Measurements from ENCODE around the gene MEMO1.
"Not testable (repeated sequence)": the region's sequence is repeated elsewhere in the genome, so short reads cannot be mapped to it uniquely, and the experiment has no call there.

MEMO1 gene

GRCh38 chr2:31907491-31907890, 103.3 kb downstream of the MEMO1 start:
- not testable (repeated sequence) for DNase-seq (ENCODE audit: low read depth)

- DNase-seq (ENCODE audit: low read depth), result no peak
These were observed 107.6 kb downstream of the MEMO1 start for GRCh38 chr2:31903109-31903780.

- no peak for DNase-seq (ENCODE audit: low read depth)
These were observed 108.9 kb downstream of the MEMO1 start for GRCh38 chr2:31901900-31902299.

GRCh38 chr2:31900156-31900555, 110.7 kb downstream of the MEMO1 start:
- not testable (repeated sequence) for DNase-seq (ENCODE audit: low read depth)

GRCh38 chr2:31898346-31898745, 112.5 kb downstream of the MEMO1 start:
- DNase-seq (ENCODE audit: low read depth), result not testable (repeated sequence)

GRCh38 chr2:31897340-31897739, 113.5 kb downstream of the MEMO1 start:
- not testable (repeated sequence) for DNase-seq (ENCODE audit: low read depth)

- no peak for DNase-seq (ENCODE audit: low read depth)
These were observed 114.5 kb downstream of the MEMO1 start for GRCh38 chr2:31896293-31896692.

GRCh38 chr2:31894656-31895055, 116.2 kb downstream of the MEMO1 start:
- DNase-seq (ENCODE audit: low read depth), result no peak

GRCh38 chr2:31893094-31893493, 117.7 kb downstream of the MEMO1 start:
- DNase-seq (ENCODE audit: low read depth), result no peak

GRCh38 chr2:31889044-31889443, 121.8 kb downstream of the MEMO1 start:
- no peak for DNase-seq (ENCODE audit: low read depth)

GRCh38 chr2:31888550-31888949, 122.3 kb downstream of the MEMO1 start:
- DNase-seq (ENCODE audit: low read depth), result no peak

- DNase-seq (ENCODE audit: low read depth), result no peak
These were observed 124.1 kb downstream of the MEMO1 start for GRCh38 chr2:31886700-31887099.

GRCh38 chr2:31877008-31877407, 133.8 kb downstream of the MEMO1 start:
- no peak for DNase-seq (ENCODE audit: low read depth)

GRCh38 chr2:31874071-31874470, 136.7 kb downstream of the MEMO1 start:
- DNase-seq (ENCODE audit: low read depth), result no peak

- no peak for DNase-seq (ENCODE audit: low read depth)
These were observed 145.6 kb downstream of the MEMO1 start for GRCh38 chr2:31865215-31865614.

GRCh38 chr2:31863867-31864266, 146.9 kb downstream of the MEMO1 start:
- no peak for DNase-seq (ENCODE audit: low read depth)

- not testable (repeated sequence) for DNase-seq (ENCODE audit: low read depth)
These were observed 147.7 kb downstream of the MEMO1 start for GRCh38 chr2:31863015-31863656.

- DNase-seq (ENCODE audit: low read depth), result peak; percentile 28
These were observed 150.8 kb downstream of the MEMO1 start for GRCh38 chr2:31859959-31860358.

GRCh38 chr2:31853521-31853920, 157.3 kb downstream of the MEMO1 start:
- DNase-seq (ENCODE audit: low read depth), result no peak

GRCh38 chr2:31842150-31842549, 168.7 kb downstream of the MEMO1 start:
- DNase-seq (ENCODE audit: low read depth), result not testable (repeated sequence)

GRCh38 chr2:31835450-31835849, 175.4 kb downstream of the MEMO1 start:
- DNase-seq (ENCODE audit: low read depth), result no peak

- DNase-seq (ENCODE audit: low read depth), result no peak
These were observed 178.4 kb downstream of the MEMO1 start for GRCh38 chr2:31832363-31832762.

- no peak for DNase-seq (ENCODE audit: low read depth)
These were observed 179.2 kb downstream of the MEMO1 start for GRCh38 chr2:31831585-31831984.

- DNase-seq (ENCODE audit: low read depth), result no peak
These were observed 181.9 kb downstream of the MEMO1 start for GRCh38 chr2:31828891-31829290.
